ENCODE measurements around the gene AVPI1.

Gene AVPI1

DNA sequence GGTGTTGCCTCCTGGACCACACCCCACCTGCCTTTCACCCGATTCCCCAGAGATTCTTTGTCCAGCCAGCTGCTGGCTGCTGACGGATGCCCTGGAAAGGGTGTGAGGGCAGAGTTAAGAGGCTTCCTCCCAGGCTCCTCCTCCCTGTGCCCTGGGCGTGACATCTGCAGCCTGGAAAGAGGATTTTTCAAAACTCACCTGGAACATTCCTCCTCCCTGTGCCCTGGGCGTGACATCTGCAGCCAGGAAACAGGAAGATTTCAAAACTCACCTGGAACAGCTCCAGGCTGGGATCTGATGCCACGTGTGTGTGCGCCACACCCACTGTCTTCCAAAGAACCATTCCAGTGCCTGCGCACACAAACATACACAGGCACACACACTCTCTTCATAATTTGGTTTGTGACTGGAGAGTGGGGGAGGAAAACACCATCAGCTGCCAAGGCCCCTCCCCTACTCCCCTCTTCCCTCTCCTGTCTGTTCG, 31.7 kb upstream of the AVPI1 start:
- Histone ChIP-seq H4K20me1 (ENCODE audit: low read depth, low read length) (no peaks in the 10 kb centered on the region), H3K4me3 (ENCODE audit: insufficient read depth, low read length, poor library complexity, severe bottlenecking) (no peak overlapping the region), H3K9me2 (replicated peaks; ENCODE audit: insufficient read depth, low read length) (no peaks in the 10 kb centered on the region), H3K9me3 (ENCODE audit: insufficient read depth, low read length) (no peaks in the 10 kb centered on the region), H3K27me3 (ENCODE audit: low read length) (no peaks in the 10 kb centered on the region), H3K79me2 (ENCODE audit: insufficient read depth, low read length) (no peaks in the 10 kb centered on the region), H3K9ac (ENCODE audit: low read length) (no peak overlapping the region), H2AFZ (ENCODE audit: low read depth, low read length, severe bottlenecking) (no peak overlapping the region), H3K36me3 (ENCODE audit: low read length) (no peaks in the 10 kb centered on the region), H3F3A (ENCODE audit: insufficient read depth) (no peaks in the 10 kb centered on the region), H3K4me2 (ENCODE audit: low read depth, low read length, poor library complexity, severe bottlenecking) (no peak overlapping the region), H3K27ac (ENCODE audit: low read depth, low read length) (no peak overlapping the region)
- TF ChIP-seq EZH2phosphoT487 (conservative IDR thresholded peaks at IDR 0.05; ENCODE audit: low read length) (no peak), CTCF (IDR thresholded peaks at IDR 0.05; ENCODE audit: insufficient read depth, low read length, poor library complexity, severe bottlenecking) (no peak)

GRCh38 chr10:97718178-97718577, 31.1 kb upstream of the AVPI1 start:
- Histone ChIP-seq H3K79me2 (ENCODE audit: insufficient read depth, low read length) (no peaks in the 10 kb centered on the region), H3K36me3 (ENCODE audit: low read length) (no peaks in the 10 kb centered on the region), H3K27ac (ENCODE audit: low read depth, low read length) (no peak overlapping the region), H4K20me1 (ENCODE audit: low read depth, low read length) (no peaks in the 10 kb centered on the region), H2AFZ (ENCODE audit: low read depth, low read length, severe bottlenecking) (no peak overlapping the region), H3K9me2 (replicated peaks; ENCODE audit: insufficient read depth, low read length) (no peaks in the 10 kb centered on the region), H3K4me2 (ENCODE audit: low read depth, low read length, poor library complexity, severe bottlenecking) (no peak overlapping the region), H3K4me3 (ENCODE audit: insufficient read depth, low read length, poor library complexity, severe bottlenecking) (no peak overlapping the region), H3K27me3 (ENCODE audit: low read length) (no peaks in the 10 kb centered on the region), H3K9ac (ENCODE audit: low read length) (no peak overlapping the region), H3F3A (ENCODE audit: insufficient read depth) (no peaks in the 10 kb centered on the region), H3K9me3 (ENCODE audit: insufficient read depth, low read length) (no peaks in the 10 kb centered on the region)
- no peak for TF ChIP-seq EZH2phosphoT487 (conservative IDR thresholded peaks at IDR 0.05; ENCODE audit: low read length)
- TF ChIP-seq CTCF (IDR thresholded peaks at IDR 0.05; ENCODE audit: insufficient read depth, low read length, poor library complexity, severe bottlenecking), result no peak

DNA sequence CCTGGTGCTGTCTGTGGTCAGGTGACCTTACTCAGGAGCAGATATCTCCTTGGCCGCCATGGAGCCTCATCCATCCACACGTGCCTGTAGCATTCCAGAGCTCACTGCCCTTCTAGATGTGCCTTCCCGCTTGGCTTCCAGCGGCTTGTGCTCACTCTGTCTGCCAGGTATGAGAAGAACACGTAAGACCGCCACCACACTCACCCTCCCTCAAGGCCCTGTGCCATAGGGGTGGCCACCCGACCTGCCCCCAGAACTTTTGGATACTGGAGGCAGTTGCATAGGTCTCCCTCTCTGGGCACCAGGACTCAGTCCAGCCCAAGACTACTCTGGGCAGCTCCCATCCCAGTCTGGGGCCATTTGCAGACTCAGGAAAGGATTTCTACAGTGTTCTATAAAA, 30.6 kb upstream of the AVPI1 start:
- no peak overlapping the region for H2AFZ ChIP-seq (ENCODE audit: low read depth, low read length, severe bottlenecking)
- no peaks in the 10 kb centered on the region for H4K20me1 ChIP-seq (ENCODE audit: low read depth, low read length)
- H3K36me3 ChIP-seq (ENCODE audit: low read length), result no peaks in the 10 kb centered on the region
- no peak overlapping the region for H3K4me3 ChIP-seq (ENCODE audit: insufficient read depth, low read length, poor library complexity, severe bottlenecking)
- H3F3A ChIP-seq (ENCODE audit: insufficient read depth), result no peaks in the 10 kb centered on the region
- H3K9ac ChIP-seq (ENCODE audit: low read length), result no peak overlapping the region
- H3K27ac ChIP-seq (ENCODE audit: low read depth, low read length), result no peak overlapping the region
- no peaks in the 10 kb centered on the region for H3K9me2 ChIP-seq (replicated peaks; ENCODE audit: insufficient read depth, low read length)
- no peaks in the 10 kb centered on the region for H3K79me2 ChIP-seq (ENCODE audit: insufficient read depth, low read length)
- H3K27me3 ChIP-seq (ENCODE audit: low read length), result no peaks in the 10 kb centered on the region
- TF ChIP-seq CTCF (IDR thresholded peaks at IDR 0.05; ENCODE audit: insufficient read depth, low read length, poor library complexity, severe bottlenecking) (no peak), EZH2phosphoT487 (conservative IDR thresholded peaks at IDR 0.05; ENCODE audit: low read length) (no peak)
- H3K9me3 ChIP-seq (ENCODE audit: insufficient read depth, low read length), result no peaks in the 10 kb centered on the region
- no peak overlapping the region for H3K4me2 ChIP-seq (ENCODE audit: low read depth, low read length, poor library complexity, severe bottlenecking)
